GM21576 (cell line): Measurements from ENCODE around the gene GFAP.

Experiments used
- ATAC-seq: cut with Tn5 transposase; IDR thresholded peaks from one replicate; pipeline ENCODE4 v1.9.1; 2021; ENCODE audit warnings: mild to moderate bottlenecking, moderate library complexity; ENCODE audit not compliant: unreplicated experiment

The GFAP gene

GRCh38 chr17:44867841-44868240 is 47.5 kb downstream of the GFAP start:
- no peak for ATAC-seq

- no peak for ATAC-seq
Measured at GRCh38 chr17:44865931-44866330, 49.4 kb downstream of the GFAP start.

GRCh38 chr17:44865231-44865660 is 50.1 kb downstream of the GFAP start:
- no peak for ATAC-seq

GRCh38 chr17:44864831-44865230 is 50.5 kb downstream of the GFAP start:
- ATAC-seq, result no peak

- ATAC-seq, result no peak
Measured at GRCh38 chr17:44863061-44863918, 52.0 kb downstream of the GFAP start.

- no peak for ATAC-seq
Measured at GRCh38 chr17:44862278-44862914, 52.9 kb downstream of the GFAP start.

- ATAC-seq, result no peak
Measured at GRCh38 chr17:44859701-44860100, 55.6 kb downstream of the GFAP start.

- no peak for ATAC-seq
Measured at GRCh38 chr17:44854192-44854591, 61.1 kb downstream of the GFAP start.
